NCI-H2171 (cell line): ENCODE data around the gene PLD2.
"Not testable (repeated sequence)": the region's sequence is repeated elsewhere in the genome, so short reads cannot be mapped to it uniquely, and the experiment has no call there.

Source experiments
- DNase-seq: peaks from one replicate; lab custom pipeline; 2025; lab: John Stamatoyannopoulos, UW

Gene PLD2

DNA sequence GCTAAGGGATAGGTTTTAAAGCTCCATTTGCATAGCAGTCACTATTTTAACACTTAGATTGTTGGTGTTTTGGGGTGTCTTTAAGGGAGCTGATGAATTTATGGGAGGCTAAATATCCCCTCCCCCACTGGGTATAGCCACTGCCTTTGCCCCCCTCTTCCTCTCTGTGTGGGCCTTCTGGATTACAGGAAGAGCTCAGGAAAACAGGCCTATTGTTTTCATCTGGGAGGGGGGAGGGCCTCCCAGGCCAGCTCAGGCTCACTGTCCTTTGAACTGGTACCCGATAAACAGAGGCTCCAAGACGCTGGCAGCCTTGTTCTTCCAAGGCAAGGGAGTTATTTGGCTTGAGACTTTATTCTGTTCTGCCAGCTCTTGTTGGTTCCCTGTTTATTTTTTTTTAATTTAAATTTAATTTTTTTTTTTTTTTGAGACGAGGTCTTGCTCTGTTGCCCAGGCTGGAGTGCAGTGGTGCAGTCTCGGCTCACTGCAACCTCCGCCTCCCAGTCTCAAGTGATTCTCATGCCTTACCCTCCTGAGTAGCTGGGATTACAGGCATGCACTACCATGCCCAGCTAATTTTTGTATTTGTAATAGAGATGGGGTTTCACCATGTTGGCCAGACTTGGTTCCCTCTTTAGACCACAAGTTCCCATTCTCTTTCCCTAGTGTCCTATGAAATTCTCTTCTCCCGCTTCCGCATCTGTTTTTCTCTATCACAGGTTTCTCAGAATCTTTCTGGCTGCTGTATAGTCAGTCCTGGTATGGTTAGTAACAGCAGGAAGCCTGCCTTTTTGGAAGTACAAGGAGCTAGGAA, 51.3 kb downstream of the PLD2 start:
- no peak for DNase-seq

DNA sequence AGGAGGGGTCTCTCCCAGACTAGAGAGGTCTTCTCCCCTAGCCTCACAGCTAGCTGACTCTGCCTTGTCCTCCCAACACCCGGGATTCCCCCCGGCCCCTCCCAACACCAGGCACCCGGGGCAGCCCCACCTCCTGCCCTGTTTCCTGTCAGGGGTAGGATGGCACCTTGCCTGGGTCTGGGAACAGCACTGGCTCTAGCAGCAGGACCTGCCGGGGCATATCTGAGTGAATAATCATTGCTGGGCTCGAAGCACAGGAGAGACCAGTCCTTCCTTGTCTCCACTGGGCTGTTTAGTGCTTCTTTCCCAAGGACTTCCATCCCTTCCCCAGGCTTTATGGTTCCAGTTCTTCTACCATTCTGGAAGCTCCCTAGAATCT, 51.9 kb downstream of the PLD2 start:
- DNase-seq: no peak

DNA sequence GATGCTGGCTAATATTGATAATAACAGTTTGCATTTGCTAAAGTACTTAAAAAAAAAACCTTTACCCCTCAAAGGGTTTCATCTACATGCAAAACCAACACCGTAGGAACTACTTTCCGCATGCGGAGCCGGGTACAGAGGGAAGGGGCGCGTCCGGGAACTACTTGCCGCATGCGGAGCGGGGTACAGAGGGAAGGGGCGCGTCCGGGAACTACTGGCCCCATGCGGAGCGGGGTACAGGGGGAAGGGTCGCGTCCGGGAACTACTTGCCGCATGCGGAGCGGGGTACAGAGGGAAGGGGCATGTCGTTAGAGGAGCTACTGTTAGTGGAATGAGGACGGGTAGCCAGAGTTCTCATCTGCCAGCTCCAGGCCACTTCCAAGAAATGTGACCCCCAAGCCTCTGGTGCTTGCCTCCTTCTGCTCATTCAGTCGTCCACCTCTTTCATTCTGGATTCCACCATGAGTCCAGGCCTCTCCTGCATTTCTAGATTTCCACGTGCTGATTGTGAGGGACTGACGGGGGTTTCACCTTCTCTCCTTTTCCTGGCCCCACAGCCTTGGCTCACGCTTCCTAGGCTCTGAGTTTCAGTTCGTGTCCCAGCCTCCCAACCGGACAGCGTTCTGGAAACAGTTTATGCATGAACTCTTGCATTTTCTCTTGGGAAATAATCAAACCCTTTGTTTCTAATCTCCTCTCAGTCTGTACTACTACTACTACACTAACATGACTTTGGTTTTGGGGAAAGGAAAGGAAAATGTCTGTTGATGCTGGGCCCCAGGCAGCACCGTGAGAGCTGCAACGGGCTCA, 53.1 kb downstream of the PLD2 start:
- no peak for DNase-seq

DNA sequence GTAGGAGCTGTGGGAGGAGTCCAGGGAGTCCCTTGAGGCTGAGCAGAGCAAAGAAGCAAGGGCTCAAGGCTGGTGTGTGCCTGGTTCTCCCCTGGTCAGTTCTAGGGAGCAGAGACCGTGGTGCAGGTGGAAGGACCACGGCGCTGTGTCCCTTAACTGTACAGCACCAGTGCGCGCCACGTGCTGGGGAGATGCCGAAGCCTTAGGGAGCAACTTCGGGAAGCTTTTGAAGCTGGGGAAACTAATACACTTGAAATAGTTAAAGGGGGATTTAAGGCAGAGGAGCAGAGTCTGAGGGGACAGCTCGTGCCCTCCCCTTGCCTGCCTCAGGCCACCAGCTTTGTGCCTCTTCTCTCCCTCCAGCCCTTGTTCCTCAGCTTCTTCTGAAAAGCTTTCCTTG, 53.7 kb downstream of the PLD2 start:
- no peak for DNase-seq

DNA sequence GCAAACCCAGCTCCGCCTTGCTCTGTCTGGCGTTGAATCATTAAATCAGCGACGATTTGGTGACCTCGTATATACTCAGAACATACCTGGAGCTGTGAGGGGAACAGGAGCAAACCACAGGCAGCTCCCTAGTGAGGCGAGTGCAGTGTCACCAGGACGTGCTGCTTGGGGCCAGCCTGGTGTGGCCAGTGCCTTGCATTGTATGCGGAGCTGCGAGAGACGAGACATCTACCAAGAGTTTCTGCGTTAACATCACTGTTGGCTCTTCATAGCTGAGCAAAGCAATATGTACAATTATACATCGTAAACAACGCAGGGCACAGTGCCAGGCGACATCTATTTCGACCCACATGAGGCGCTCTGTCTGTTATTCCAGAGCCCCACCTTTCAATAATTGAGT, 54.1 kb downstream of the PLD2 start:
- DNase-seq: no peak

DNA sequence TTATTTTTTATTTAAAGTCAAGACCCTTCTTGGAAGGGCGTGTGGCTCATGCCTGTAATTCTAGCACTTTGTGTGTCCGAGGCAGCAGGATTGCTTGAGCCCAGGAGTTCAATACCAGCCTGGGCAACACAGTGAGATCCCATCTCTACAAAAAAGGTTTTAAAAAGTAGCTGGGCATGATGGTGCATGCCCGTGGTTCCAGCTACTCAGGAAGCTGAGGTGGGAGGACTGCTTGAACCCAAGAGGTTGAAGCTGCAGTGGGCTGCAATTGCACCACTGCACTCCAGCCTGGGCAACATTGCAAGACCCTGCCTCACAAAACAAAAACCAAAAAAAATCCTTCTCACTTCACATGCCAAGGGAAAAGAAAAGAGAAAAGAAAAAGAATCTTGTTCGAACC, 55.8 kb downstream of the PLD2 start:
- DNase-seq: no peak

DNA sequence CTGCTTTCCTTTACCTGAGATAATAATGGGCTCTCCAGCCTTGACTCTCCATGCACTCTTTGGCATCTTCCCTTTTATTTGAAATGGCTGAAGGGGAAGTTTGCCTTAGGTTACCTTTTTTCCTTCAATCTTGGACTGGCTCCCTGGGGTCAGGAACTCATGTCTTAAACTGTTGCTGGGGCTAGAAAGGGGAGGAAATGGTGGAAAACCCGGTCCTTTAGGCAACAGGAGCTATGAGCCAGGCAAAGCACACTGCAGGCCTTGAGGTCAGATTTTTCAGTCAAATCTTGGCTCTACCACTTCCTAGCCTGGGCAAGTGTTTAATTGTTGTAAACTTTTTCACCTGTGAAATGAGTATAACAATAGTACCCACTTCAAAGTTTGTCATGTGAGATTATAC, 56.4 kb downstream of the PLD2 start:
- no peak for DNase-seq

DNA sequence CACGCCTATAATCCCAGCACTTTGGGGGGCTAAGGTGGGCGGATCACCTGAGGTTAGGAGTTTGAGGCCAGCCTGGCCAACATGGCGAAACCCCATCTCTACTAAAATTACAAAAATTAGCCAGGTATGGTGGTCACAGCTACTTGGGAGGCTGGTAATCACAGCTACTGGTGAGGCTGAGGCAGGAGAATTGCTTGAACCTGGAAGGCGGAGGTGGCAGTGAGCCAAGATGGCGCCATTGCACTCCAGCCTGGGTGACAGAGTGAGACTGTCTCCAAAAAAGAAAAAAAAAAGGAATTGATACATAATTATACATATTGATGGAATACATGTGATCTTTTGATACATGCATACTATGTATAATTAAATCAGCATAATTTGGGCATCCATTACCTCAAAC, 60.6 kb downstream of the PLD2 start:
- DNase-seq: not testable (repeated sequence)

DNA sequence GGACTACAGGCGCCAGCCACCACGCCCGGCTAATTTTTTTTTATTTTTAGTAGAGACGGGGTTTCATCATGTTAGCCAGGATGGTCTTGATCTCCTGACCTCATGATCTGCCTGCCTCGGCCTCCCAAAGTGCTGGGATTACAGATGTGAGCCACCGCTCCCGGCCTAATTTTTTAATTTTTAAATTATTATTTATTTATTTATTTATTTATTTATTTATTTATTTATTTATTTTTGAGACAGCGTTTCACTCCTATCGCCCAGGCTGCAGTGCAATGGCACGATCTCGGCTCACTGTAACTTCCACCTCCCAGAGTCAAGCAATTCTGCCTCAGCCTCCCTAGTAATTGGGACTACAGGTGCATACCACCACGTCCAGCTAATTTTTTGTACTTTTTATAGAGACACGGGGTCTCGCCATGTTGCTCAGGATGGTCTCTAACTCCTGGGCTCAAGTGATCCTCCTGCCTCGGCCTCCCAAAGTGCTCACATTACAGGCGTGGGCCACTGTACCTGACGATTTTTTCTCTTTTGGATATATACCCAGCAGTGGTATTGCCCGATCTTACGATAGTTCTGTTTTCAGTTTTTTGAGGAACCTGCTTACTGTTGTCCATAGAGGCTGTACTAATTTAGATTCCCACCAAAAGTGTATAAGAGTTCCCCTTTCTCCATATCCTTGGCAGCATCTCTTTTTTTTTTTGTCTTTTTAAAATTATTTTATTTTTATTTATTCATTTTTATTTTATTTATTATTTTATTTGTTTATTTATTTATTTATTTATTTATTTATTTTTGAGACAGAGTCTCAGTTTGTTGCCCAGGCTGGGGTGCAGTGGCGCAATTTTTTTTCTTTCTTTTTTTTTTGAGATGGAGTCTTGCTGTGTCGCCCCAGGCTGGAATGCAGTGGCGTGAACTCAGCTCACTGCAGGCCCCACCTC, 62.4 kb downstream of the PLD2 start:
- not testable (repeated sequence) for DNase-seq

DNA sequence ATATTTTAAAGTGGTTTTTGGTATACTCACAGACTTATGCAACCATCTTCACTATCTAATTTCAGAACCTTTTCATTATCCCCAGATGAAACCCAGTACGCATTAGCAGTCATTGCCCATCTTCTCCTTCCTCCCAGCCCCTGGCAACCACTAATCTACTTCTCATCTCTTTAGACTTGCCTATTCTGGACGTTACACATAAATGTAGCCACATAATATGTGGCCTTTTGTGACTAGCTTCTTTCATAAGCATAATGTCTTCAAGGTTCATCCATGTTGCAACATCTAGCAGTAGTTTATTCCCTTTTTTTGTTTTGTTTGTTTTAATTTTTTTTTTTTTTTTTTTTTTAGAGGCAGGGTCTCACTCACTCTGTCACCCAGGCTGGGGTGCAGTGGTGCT, 63.9 kb downstream of the PLD2 start:
- no peak for DNase-seq

DNA sequence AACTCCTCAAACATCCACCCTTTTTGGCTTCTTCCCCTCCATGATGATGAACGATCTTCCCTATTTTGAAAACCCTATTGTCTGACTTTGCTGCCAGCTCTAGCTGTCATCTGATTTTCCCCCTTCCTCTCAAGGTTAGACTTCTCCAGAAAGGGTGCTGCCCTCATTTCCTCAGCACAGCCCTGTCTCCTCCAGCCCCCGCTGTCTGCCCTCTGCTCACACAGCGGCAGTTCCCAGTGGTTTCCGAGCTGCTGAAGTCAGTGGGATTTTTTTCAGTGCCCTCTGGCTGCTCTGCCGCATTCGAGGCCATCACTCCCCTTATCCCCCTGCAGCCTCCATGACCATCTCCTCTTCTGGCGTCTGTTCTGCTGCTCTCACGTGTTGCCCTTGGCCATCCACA, 65.8 kb downstream of the PLD2 start:
- DNase-seq: no peak
